HG02973 (cell line): ENCODE measurements around the gene SERTAD3.
"Not testable (repeated sequence)": the region's sequence is repeated elsewhere in the genome, so short reads cannot be mapped to it uniquely, and the experiment has no call there.

Experiments used
- ATAC-seq: cut with Tn5 transposase; IDR thresholded peaks from one replicate; pipeline ENCODE4 v1.9.1; 2021; ENCODE audit warnings: moderate library complexity; ENCODE audit not compliant: unreplicated experiment

SERTAD3 gene

GRCh38 chr19:40411958-40412499, 32.1 kb downstream of the SERTAD3 start:
- no peak for ATAC-seq

GRCh38 chr19:40411125-40411842, 32.9 kb downstream of the SERTAD3 start:
- ATAC-seq, result no peak

GRCh38 chr19:40410030-40410389, 34.1 kb downstream of the SERTAD3 start:
- no peak for ATAC-seq

- not testable (repeated sequence) for ATAC-seq
Observed at GRCh38 chr19:40408598-40408925, 35.6 kb downstream of the SERTAD3 start.

- no peak for ATAC-seq
Observed at GRCh38 chr19:40407714-40408597, 36.2 kb downstream of the SERTAD3 start.

GRCh38 chr19:40403262-40403984, 40.7 kb downstream of the SERTAD3 start:
- peak; percentile 37 for ATAC-seq

GRCh38 chr19:40400559-40400958, 43.6 kb downstream of the SERTAD3 start:
- ATAC-seq, result no peak

- ATAC-seq, result no peak
Observed at GRCh38 chr19:40398417-40399131, 45.6 kb downstream of the SERTAD3 start.

- ATAC-seq, result no peak
Observed at GRCh38 chr19:40397568-40397906, 46.6 kb downstream of the SERTAD3 start.

GRCh38 chr19:40396886-40397567, 47.1 kb downstream of the SERTAD3 start:
- ATAC-seq, result no peak

GRCh38 chr19:40395956-40396355, 48.2 kb downstream of the SERTAD3 start:
- ATAC-seq, result no peak

GRCh38 chr19:40394816-40395210, 49.3 kb downstream of the SERTAD3 start:
- ATAC-seq, result no peak

GRCh38 chr19:40393894-40394815, 50.0 kb downstream of the SERTAD3 start:
- ATAC-seq, result no peak

- ATAC-seq, result no peak
Observed at GRCh38 chr19:40392894-40393517, 51.1 kb downstream of the SERTAD3 start.

GRCh38 chr19:40392123-40392522, 52.0 kb downstream of the SERTAD3 start:
- ATAC-seq, result no peak
